CD14-positive monocyte (primary cell): ENCODE measurements around the gene HPS1. TPM values are rescaled to one million over a fixed set of nuclear protein-coding genes. Genes with fewer than 3 reads are reported as not detected.

ENCODE experiments used
- DNase-seq, 3 donors: peaks; one replicate each; pipeline ENCODE4 v3.0.0-alpha.2; 2011 to 2022
- H2AFZ ChIP-seq: 2 replicates; pipeline ENCODE4 v1.6.0; 2012; ENCODE audit warnings: mild to moderate bottlenecking, low read depth, low read length, inconsistent platforms; ENCODE audit not compliant: insufficient read depth, poor library complexity, severe bottlenecking
- H3K27ac ChIP-seq, 2 donors: 1 replicate in 1 of 2; 2 replicates in 1 of 2; pipeline ENCODE4 v1.5.1; 2012 to 2013; ENCODE audit warnings: low read length in 2 of 2, control low read depth in 1 of 2, inconsistent platforms in 1 of 2, low read depth in 1 of 2, mild to moderate bottlenecking in 1 of 2
- H3K27me3 ChIP-seq, 2 donors: one replicate each; pipeline versions ENCODE4 v1.6.0 to v1.6.1; 2011 to 2013; ENCODE audit warnings: low read length in 2 of 2; ENCODE audit not compliant: control insufficient read depth in 2 of 2, insufficient read depth in 2 of 2
- H3K36me3 ChIP-seq, 2 donors: replicated peaks in 1 of 2; 1 replicate in 1 of 2; 2 replicates in 1 of 2; pipeline versions ENCODE4 v1.5.1 to v1.6.1; 2012 to 2013; ENCODE audit warnings: low read length in 2 of 2, control low read depth in 1 of 2, inconsistent platforms in 1 of 2, mild to moderate bottlenecking in 1 of 2; ENCODE audit not compliant: insufficient read depth in 2 of 2, control insufficient read depth in 1 of 2
- H3K4me1 ChIP-seq, 2 donors: 1 replicate in 1 of 2; 2 replicates in 1 of 2; pipeline versions ENCODE4 v1.5.1 to v1.6.1; 2012 to 2013; ENCODE audit warnings: low read length in 2 of 2, control low read depth in 1 of 2, inconsistent platforms in 1 of 2, mild to moderate bottlenecking in 1 of 2, moderate library complexity in 1 of 2; ENCODE audit not compliant: insufficient read depth in 2 of 2, control insufficient read depth in 1 of 2
- H3K4me2 ChIP-seq: replicated peaks from 2 replicates; pipeline ENCODE3; 2012; ENCODE audit warnings: low read length, moderate library complexity, mild to moderate bottlenecking; ENCODE audit not compliant: poor library complexity, severe bottlenecking; ENCODE audit errors: extremely low read depth
- H3K4me3 ChIP-seq, 3 experiments: fragments of 200-600 bp in 1 of 3; sonication (generic) in 1 of 3; replicated peaks in 1 of 3; 1 replicate in 2 of 3; 2 replicates in 1 of 3; pipeline ENCODE4 v1.5.1; 2011 to 2013; ENCODE audit warnings: low read length in 3 of 3, mild to moderate bottlenecking in 3 of 3, control low read depth in 2 of 3, low read depth in 2 of 3, inconsistent platforms in 1 of 3, moderate library complexity in 1 of 3
- H3K79me2 ChIP-seq: 2 replicates; pipeline ENCODE4 v1.6.0; 2012; ENCODE audit warnings: mild to moderate bottlenecking, control low read depth, inconsistent platforms, low read length, moderate library complexity; ENCODE audit not compliant: insufficient read depth
- H3K9ac ChIP-seq: 2 replicates; pipeline ENCODE4 v1.6.0; 2017; ENCODE audit warnings: low read length, mild to moderate bottlenecking; ENCODE audit not compliant: insufficient read depth, poor library complexity, severe bottlenecking
- H3K9me3 ChIP-seq, 2 donors: replicated peaks in 1 of 2; 1 replicate in 1 of 2; 2 replicates in 1 of 2; pipeline versions ENCODE4 v1.5.1 to v1.6.1; 2012 to 2013; ENCODE audit warnings: low read length in 2 of 2, control low read depth in 1 of 2; ENCODE audit not compliant: control insufficient read depth in 1 of 2, insufficient read depth in 1 of 2
- H4K20me1 ChIP-seq: 2 replicates; pipeline ENCODE4 v1.6.0; 2012; ENCODE audit warnings: mild to moderate bottlenecking, low read length, control low read depth, moderate library complexity; ENCODE audit not compliant: insufficient read depth
- H3K27ac Mint-ChIP-seq, 7 donors: one replicate each; pipeline ENCODE4 v1.8.0; 2020; ENCODE audit warnings: mild to moderate bottlenecking in 7 of 7, mixed read lengths in 7 of 7, moderate library complexity in 6 of 7, inconsistent platforms in 2 of 7
- H3K27me3 Mint-ChIP-seq, 3 donors: one replicate each; pipeline ENCODE4 v1.8.0; 2021 to 2022; ENCODE audit warnings: low read depth in 3 of 3, mild to moderate bottlenecking in 3 of 3, mixed read lengths in 3 of 3, moderate library complexity in 3 of 3, inconsistent platforms in 1 of 3
- H3K36me3 Mint-ChIP-seq, 2 donors: one replicate each; pipeline ENCODE4 v1.8.0; 2020; ENCODE audit warnings: mixed read lengths in 2 of 2, inconsistent platforms in 1 of 2, mild to moderate bottlenecking in 1 of 2
- H3K4me1 Mint-ChIP-seq: one replicate; pipeline ENCODE4 v1.8.0; 2020; ENCODE audit warnings: mild to moderate bottlenecking, mixed read lengths
- H3K4me3 Mint-ChIP-seq, 2 donors: one replicate each; pipeline ENCODE4 v1.8.0; 2020; ENCODE audit warnings: mild to moderate bottlenecking in 2 of 2, mixed read lengths in 2 of 2, moderate library complexity in 1 of 2
- H3K9me3 Mint-ChIP-seq, 7 donors: one replicate each; pipeline ENCODE4 v1.8.0; 2020 to 2022; ENCODE audit warnings: mixed read lengths in 7 of 7, mild to moderate bottlenecking in 6 of 7, moderate library complexity in 6 of 7, inconsistent platforms in 2 of 7
- CTCF ChIP-seq: fragments of 200-600 bp; IDR thresholded peaks from one replicate; pipeline ENCODE4 v1.8.0; 2022; ENCODE audit warnings: antibody characterized with exemption, mild to moderate bottlenecking
- WGBS: methylation state at CpG from one replicate; pipeline ENCODE4 v1.1.5; 2013; ENCODE audit warnings: missing lambda C conversion rate; ENCODE audit not compliant: insufficient coverage; 5-methylcytosine and 5-hydroxymethylcytosine counted together
- intact Hi-C, 2 donors: fragments of 100-400 bp; cut with micrococcal nuclease; formaldehyde crosslinking; loops; one replicate each; pipeline versions ENCODE4 v1.15.0 to v1.15.1; 2023
- polyA plus RNA-seq, 3 donors: library from polyadenylated mRNA; depleted of rRNA in 1 of 3; unstranded in 2 of 3; stranded (reverse) in 1 of 3; fragments of 300-500 nt in 2 of 3; fragments of >200 nt in 1 of 3; fragmentation: Illumina TruSeq in 2 of 3; gene quantifications; 1 replicate in 2 of 3; 2 replicates in 1 of 3; pipeline ENCODE4 v1.2.3, GENCODE V29; 2012 to 2021

The HPS1 gene
- polyA plus RNA-seq, 3 donors = 73.0 to 135 (median 85.2) TPM

DNA sequence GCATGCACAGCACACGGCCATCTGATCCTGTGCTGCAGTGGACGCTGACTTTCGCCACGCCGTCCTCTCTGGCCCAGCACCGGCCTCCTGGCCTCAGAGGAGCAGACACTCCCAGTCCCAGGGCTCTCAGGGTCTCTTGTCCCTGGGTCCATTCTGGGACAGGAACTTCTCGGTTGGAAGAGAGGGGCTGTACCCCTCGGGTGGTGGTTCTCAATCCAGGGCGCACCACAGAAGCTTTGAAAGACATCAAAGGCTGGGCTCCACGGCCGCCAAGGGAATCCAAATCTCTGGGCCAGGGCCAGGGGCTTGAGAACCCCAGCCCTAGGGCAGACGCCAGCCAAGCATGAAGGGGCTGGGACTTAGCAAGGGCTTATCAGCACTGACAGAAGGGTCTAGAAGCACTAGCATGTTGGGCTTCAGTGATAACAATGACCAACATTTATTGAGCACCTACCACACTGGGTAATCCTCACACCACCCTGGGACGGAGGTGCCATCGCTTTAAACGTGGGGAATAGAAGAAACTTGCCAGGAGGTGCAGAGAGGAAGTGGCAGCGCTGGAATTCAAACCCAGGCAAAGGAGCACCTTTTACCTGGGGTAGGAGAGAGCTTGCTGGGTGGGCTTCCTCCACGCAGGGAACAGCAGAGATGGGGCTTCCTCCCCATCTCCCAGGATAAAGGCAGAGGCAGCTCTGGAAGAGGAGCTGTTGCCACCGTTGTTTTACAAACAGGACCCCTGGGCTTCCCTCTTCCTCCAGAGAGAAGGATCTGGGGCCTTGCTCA is 29.9 kb downstream of the HPS1 start:
- no peaks in the 10 kb centered on the region for H3K9me3 ChIP-seq
- H3K9ac ChIP-seq = no peak overlapping the region
- Mint-ChIP-seq H3K27me3 (peaks cover 0 to 2% (median 1%) of the 10 kb centered on the region in 3 donors), H3K27ac (peak overlapping the region in 2 of 7 donors; percentile 26 to 62), H3K4me3 (no peak overlapping the region), H3K9me3 (no peaks in the 10 kb centered on the region), H3K36me3 (peaks cover 42 to 63% of the 10 kb centered on the region in 2 donors), H3K4me1 (peaks cover 19% of the 10 kb centered on the region)
- peaks cover 12 to 16% of the 10 kb centered on the region in 2 donors for H3K4me1 ChIP-seq
- intact Hi-C loops = no loop called here
- DNase-seq = no peak
- no peak for TF ChIP-seq CTCF
- 94% methylated on average over 12 of the region's 18 CpGs for WGBS
- H2AFZ ChIP-seq = no peak overlapping the region
- H3K79me2 ChIP-seq = no peaks in the 10 kb centered on the region
- H3K27ac ChIP-seq = no peak overlapping the region
- H3K4me3 ChIP-seq = no peak overlapping the region
- peaks cover 51 to 55% of the 10 kb centered on the region in 2 donors for H3K36me3 ChIP-seq
- no peak overlapping the region for H3K4me2 ChIP-seq
- no peaks in the 10 kb centered on the region for H3K27me3 ChIP-seq
- H4K20me1 ChIP-seq = no peaks in the 10 kb centered on the region

DNA sequence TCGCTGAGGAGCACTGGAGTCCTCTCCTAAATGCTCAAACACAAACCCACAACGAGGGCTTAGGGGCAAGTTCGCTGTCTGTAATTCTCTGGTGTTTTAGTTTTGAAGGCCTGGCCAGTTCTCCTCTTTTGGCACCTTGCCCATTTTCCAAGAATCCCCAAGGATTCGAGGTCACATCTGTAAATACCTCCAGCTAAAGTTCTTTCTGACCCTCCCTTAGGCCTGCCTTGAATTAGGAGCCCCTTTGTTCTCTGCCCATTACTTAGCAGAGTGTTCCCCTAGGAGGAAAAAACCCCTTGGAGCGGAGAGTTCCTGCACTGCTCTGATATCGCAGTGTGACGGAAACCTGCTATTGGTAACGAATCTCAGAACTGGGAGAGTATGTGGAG is 31.0 kb downstream of the HPS1 start:
- TF ChIP-seq CTCF = no peak
- H4K20me1 ChIP-seq = no peaks in the 10 kb centered on the region
- peaks cover 12 to 16% of the 10 kb centered on the region in 2 donors for H3K4me1 ChIP-seq
- H3K27me3 ChIP-seq = no peaks in the 10 kb centered on the region
- H3K9me3 Mint-ChIP-seq = no peaks in the 10 kb centered on the region
- H3K4me3 ChIP-seq = no peak overlapping the region
- H3K27ac ChIP-seq = no peak overlapping the region
- no peak overlapping the region for H3K9ac ChIP-seq
- no peak overlapping the region for H3K4me3 Mint-ChIP-seq
- H3K36me3 Mint-ChIP-seq = peaks cover 33 to 52% of the 10 kb centered on the region in 2 donors
- H3K9me3 ChIP-seq = no peaks in the 10 kb centered on the region
- peaks cover 19% of the 10 kb centered on the region for H3K4me1 Mint-ChIP-seq
- intact Hi-C loops = no loop called here
- no peaks in the 10 kb centered on the region for H3K79me2 ChIP-seq
- 60% methylated on average over 1 of the region's 8 CpGs for WGBS
- H3K27me3 Mint-ChIP-seq = peaks cover 0 to 2% (median 1%) of the 10 kb centered on the region in 3 donors
- no peak overlapping the region for H3K4me2 ChIP-seq
- H2AFZ ChIP-seq = no peak overlapping the region
- peaks cover 42 to 44% of the 10 kb centered on the region in 2 donors for H3K36me3 ChIP-seq
- H3K27ac Mint-ChIP-seq = peak overlapping the region in 1 of 7 donors; percentile 57
- DNase-seq = no peak
